Jurkat, Clone E6-1 (cell line): ENCODE data around the gene NEO1.
"Not testable (repeated sequence)": the region's sequence is repeated elsewhere in the genome, so short reads cannot be mapped to it uniquely, and the experiment has no call there.

Source experiments
- DNase-seq: peaks from one replicate; pipeline ENCODE4 v3.0.0-alpha.2; 2011; ENCODE audit warnings: low read depth, low spot score
- H3K4me3 ChIP-seq: 2 replicates; pipeline ENCODE4 v1.5.1; 2011; ENCODE audit warnings: mild to moderate bottlenecking, low read length, control low read depth, moderate library complexity

Gene NEO1

GRCh38 chr15:73283366-73283962 is 231.2 kb downstream of the NEO1 start:
- no peak overlapping the region for H3K4me3 ChIP-seq
- no peak for DNase-seq

- no peak overlapping the region for H3K4me3 ChIP-seq
- DNase-seq: peak; percentile 7
Measured at GRCh38 chr15:73284090-73284716, 231.9 kb downstream of the NEO1 start.

- DNase-seq: no peak
- no peak overlapping the region for H3K4me3 ChIP-seq
Measured at GRCh38 chr15:73286311-73286710, 234.0 kb downstream of the NEO1 start.

- H3K4me3 ChIP-seq: no peak overlapping the region
- no peak for DNase-seq
Measured at GRCh38 chr15:73287019-73287418, 234.8 kb downstream of the NEO1 start.

GRCh38 chr15:73291441-73291840 is 239.2 kb downstream of the NEO1 start:
- H3K4me3 ChIP-seq: no peak overlapping the region
- DNase-seq: no peak

GRCh38 chr15:73293773-73294172 is 241.5 kb downstream of the NEO1 start:
- H3K4me3 ChIP-seq: no peak overlapping the region

GRCh38 chr15:73295630-73296286 is 243.5 kb downstream of the NEO1 start:
- no peak for DNase-seq
- H3K4me3 ChIP-seq: no peak overlapping the region

More at GRCh38 chr15:73293773-73294172, 241.5 kb downstream of the NEO1 start:
- no peak for DNase-seq

GRCh38 chr15:73296609-73297353 is 244.5 kb downstream of the NEO1 start:
- no peak overlapping the region for H3K4me3 ChIP-seq
- no peak for DNase-seq

GRCh38 chr15:73298522-73299245 is 246.4 kb downstream of the NEO1 start:
- no peak overlapping the region for H3K4me3 ChIP-seq
- no peak for DNase-seq

- H3K4me3 ChIP-seq: not testable (repeated sequence)
Measured at GRCh38 chr15:73300286-73300685, 248.0 kb downstream of the NEO1 start.

GRCh38 chr15:73303636-73304035 is 251.4 kb downstream of the NEO1 start:
- H3K4me3 ChIP-seq: no peak overlapping the region
- DNase-seq: no peak

More at GRCh38 chr15:73300286-73300685, 248.0 kb downstream of the NEO1 start:
- not testable (repeated sequence) for DNase-seq

GRCh38 chr15:73305331-73306211 is 253.3 kb downstream of the NEO1 start:
- H3K4me3 ChIP-seq: no peak overlapping the region
- DNase-seq: peak; percentile 49

- DNase-seq: no peak
- H3K4me3 ChIP-seq: no peak overlapping the region
Measured at GRCh38 chr15:73308305-73308704, 256.0 kb downstream of the NEO1 start.

GRCh38 chr15:73313861-73314260 is 261.6 kb downstream of the NEO1 start:
- DNase-seq: no peak
- H3K4me3 ChIP-seq: no peak overlapping the region

GRCh38 chr15:73317651-73318462 is 265.6 kb downstream of the NEO1 start:
- DNase-seq: no peak
- H3K4me3 ChIP-seq: no peak overlapping the region

- no peak for DNase-seq
- no peak overlapping the region for H3K4me3 ChIP-seq
Measured at GRCh38 chr15:73318463-73319351, 266.4 kb downstream of the NEO1 start.
